ENCODE results near the gene CAPZA1.

CAPZA1 gene

GRCh38 chr1:112692681-112693080, 73.0 kb downstream of the CAPZA1 start (continued):
- TF ChIP-seq PRDM10 (tag by site-specific recombination; IDR thresholded peaks at IDR 0.05) (no peak), BCL6B (tag by site-specific recombination; IDR thresholded peaks at IDR 0.05) (no peak)

GRCh38 chr1:112693821-112694220, 74.2 kb downstream of the CAPZA1 start:
- Histone ChIP-seq H3K9me3 (ENCODE audit: control insufficient read depth, insufficient read depth, low read depth, low read length) (no peaks in the 10 kb centered on the region), H3K36me3 (ENCODE audit: control insufficient read depth in 2 of 2, insufficient read depth in 1 of 2, low read length in 2 of 2) (peaks cover 24 to 98% of the 10 kb centered on the region in 2 experiments; a peak in 2 of 3 replicates), H3K4me3 (ENCODE audit: low read depth, low read length) (no peak overlapping the region), H3K4me1 (ENCODE audit: control insufficient read depth, insufficient read depth, low read length) (peaks cover 2% of the 10 kb centered on the region; the same call in 1 of the 2 replicates), H3K27ac (ENCODE audit: extremely low read depth, low read depth, low read length) (no peak overlapping the region)
- CTCF ChIA-PET = interaction anchor here (0.6 to 1.2 kb wide), 3 partner anchors 20 to 290 kb away, joined by 3 to 4 read pairs (median 3); partner anchors contain the start of genes MOV10 and PPM1J
- POLR2A ChIA-PET = interaction anchor here (0.6 to 0.8 kb wide), 2 partner anchors 19 to 1074 kb away, joined by 3 to 6 read pairs; partner anchors contain the start of genes MOV10 and RAP1A
- no peak for TF ChIP-seq ZNF394 (tag by site-specific recombination; IDR thresholded peaks at IDR 0.05; ENCODE audit: borderline replicate concordance)
- TF ChIP-seq ZNF830 (tag by site-specific recombination; IDR thresholded peaks at IDR 0.05; ENCODE audit: low read depth) = no peak
- TF ChIP-seq ZNF555 (tag by site-specific recombination; conservative IDR thresholded peaks at IDR 0.05) = no peak
- no peak for TF ChIP-seq ZBTB44 (tag by site-specific recombination; IDR thresholded peaks at IDR 0.05)
- TF ChIP-seq ZNF292 (tag by site-specific recombination; IDR thresholded peaks at IDR 0.05; ENCODE audit: borderline replicate concordance, low read depth) = no peak
- no peak for TF ChIP-seq ZSCAN5A (tag by site-specific recombination; IDR thresholded peaks at IDR 0.05)
- TF ChIP-seq ZNF132 (tag by site-specific recombination; IDR thresholded peaks at IDR 0.05; ENCODE audit: borderline replicate concordance) = no peak
- no peak for TF ChIP-seq ZNF654 (tag by site-specific recombination; IDR thresholded peaks at IDR 0.05; ENCODE audit: low read depth)
- no peak for TF ChIP-seq ZEB2 (tag by site-specific recombination; IDR thresholded peaks at IDR 0.05)
- TF ChIP-seq INSM2 (tag by site-specific recombination; IDR thresholded peaks at IDR 0.05) = no peak
- no peak for TF ChIP-seq ZNF548 (tag by site-specific recombination; IDR thresholded peaks at IDR 0.05)

All from HEK293 (cell line).